NCI-H2171 (cell line): Measurements from ENCODE around the gene JPT2.
A peak's percentile ranks its signal among the peaks of the same experiment; 100 is the strongest.

ENCODE experiments used
- DNase-seq: peaks from one replicate; lab custom pipeline; 2025; lab: John Stamatoyannopoulos, UW

Gene JPT2

DNA sequence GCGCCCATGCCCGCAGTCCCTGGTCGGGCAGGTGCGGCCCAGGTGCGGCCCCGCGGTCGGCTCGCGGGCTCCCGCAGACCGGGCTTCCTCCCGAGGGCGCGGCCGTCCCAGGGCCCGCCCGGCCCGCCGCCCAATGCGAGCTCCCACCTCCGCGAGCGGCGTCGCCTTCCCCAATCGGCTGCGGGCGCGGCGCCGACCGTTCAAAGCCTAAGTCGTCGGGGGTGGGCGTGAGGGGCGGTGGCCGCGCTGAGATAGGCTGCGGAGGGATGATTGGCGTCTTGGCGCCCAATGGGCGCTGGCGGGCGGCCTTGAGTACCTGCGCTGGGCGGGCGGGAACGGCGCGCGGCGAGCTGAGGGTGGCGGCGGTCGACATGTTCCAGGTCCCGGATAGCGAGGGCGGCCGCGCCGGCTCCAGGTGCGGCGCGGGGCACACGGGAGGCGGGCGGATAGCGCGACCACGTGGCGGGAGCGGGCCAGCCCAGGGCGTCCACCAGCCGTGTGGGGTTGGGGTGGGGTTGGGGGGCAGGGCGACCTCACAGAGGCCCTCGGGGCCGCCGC is at the start of gene JPT2:
Gene JPT2, plus strand, starts transcription at position 338 of the 558 bp plus-strand sequence. Its CDS starts 34 bp downstream, at position 372.
- peak; percentile 98 for DNase-seq

- no peak for DNase-seq
Observed at GRCh38 chr16:1630450-1631213, 47.4 kb upstream of the JPT2 start.

GRCh38 chr16:1631230-1631629 is 46.8 kb upstream of the JPT2 start:
- DNase-seq = no peak

DNA sequence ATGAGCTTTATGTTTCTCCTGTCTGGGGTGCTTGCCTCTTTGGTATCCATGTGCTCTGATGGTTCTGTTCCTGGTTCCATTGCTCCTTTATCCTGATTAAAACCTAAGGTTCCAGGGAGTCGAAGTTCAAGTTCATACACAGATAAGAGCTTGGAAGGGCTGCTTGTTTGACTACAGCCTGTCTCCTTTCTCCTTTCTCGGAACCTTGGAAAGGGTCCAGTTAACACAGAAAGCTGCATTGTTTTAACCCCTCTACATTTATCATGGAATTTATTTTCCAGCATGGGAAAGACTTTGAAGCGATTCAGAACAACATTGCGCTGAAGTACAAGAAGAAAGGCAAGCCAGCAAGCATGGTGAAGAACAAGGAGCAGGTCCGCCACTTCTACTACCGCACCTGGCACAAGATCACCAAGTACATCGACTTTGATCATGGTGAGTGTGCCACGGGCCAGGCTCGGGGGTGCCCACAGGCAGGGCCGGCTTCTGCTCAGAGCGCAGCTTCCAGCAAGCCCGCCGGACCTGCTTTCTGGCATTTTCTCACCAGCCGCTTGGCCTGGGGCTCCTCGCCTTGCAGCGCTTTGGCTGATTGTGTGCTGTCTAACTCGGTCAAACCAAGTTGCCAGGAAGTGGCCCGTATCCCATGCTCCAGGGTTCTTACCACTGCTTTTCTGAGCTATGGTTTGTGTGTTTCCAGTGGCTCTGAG is 46.0 kb upstream of the JPT2 start:
- no peak for DNase-seq

- no peak for DNase-seq
Observed at GRCh38 chr16:1632638-1632970, 45.5 kb upstream of the JPT2 start.

DNA sequence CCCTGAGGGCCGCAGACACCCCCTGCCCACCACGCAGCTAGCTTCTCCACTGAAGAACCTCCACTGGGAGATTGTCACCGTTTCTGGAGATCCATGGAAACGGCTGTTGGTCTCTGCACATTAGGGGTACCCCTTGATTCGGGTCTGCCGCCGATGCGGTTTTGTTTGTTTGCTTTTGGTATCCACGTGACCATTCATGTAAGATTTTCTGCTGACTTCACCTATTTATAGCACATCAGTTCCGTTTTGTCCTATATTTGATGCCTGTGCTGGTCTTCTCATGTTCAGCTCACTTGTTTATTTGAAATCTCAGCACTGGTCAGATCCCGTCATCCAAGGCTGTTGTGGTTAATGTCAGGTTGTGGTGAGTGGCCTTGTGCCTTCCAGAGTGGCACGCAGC is 44.8 kb upstream of the JPT2 start:
- DNase-seq = no peak

DNA sequence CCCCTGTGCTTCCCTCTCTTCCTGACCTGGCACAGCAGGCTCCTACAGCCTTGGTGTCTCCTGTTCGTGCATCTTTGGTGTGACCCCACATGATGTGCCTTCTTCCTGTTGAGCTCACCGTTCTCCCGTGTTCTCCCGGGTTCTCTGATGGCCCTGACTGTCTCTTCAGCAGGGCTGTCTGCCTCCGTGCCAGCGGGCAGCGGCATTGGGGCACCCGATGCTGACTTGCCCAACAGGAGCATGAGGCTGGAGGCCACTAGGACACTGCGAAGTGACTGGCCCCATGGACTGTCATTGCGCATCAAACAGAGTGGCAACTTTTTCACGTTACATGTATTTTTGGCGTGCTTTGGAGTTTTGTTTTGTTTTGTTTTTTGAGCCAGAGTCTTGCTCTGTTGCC is 43.5 kb upstream of the JPT2 start:
- no peak for DNase-seq

DNA sequence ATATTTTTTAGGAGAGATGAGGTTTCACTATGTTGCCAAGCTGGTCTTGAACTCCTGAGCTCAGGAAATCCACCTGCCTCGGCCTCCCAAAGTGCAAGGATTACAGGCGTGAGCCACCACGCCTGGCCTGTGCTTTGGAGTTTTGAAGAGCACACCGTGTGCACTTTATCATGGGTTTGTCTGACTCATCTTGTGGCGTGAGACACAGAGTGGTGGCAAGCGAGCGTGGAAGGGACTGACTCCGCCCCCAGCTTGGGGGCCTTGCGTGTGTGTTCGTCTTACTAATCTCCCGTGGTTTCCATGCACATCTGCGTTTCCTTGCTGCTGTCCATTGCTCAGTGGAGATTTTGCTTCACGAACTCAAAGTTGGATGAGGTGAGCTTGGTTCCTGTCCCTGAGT is 43.0 kb upstream of the JPT2 start:
- no peak for DNase-seq

GRCh38 chr16:1637526-1637925 is 40.6 kb upstream of the JPT2 start:
- no peak for DNase-seq

- no peak for DNase-seq
Observed at GRCh38 chr16:1638757-1639156, 39.3 kb upstream of the JPT2 start.

DNA sequence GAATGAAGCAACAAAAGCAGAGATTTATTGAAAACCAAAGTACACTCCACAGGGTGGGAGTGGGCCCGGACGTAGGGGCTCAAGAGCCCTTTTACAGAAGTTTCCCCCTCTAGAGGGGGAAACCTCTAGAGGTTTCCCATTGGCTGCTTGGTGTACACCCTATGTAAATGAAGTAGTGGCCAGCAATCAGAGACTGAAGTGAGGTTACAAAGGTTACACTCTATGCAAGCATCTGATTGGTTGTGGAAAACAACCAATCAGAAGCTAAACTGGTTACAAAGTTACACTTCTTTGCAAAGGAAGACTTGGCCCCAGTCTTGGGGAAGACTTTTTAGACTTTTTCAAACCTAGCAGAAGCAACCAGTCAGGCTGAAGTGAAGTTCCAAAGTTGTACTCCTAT is 38.8 kb upstream of the JPT2 start:
- no peak for DNase-seq

- no peak for DNase-seq
Observed at GRCh38 chr16:1639860-1640259, 38.2 kb upstream of the JPT2 start.

GRCh38 chr16:1640261-1640941 is 37.7 kb upstream of the JPT2 start:
- no peak for DNase-seq

- no peak for DNase-seq
Observed at GRCh38 chr16:1641261-1641660, 36.8 kb upstream of the JPT2 start.

- DNase-seq = no peak
Observed at GRCh38 chr16:1642148-1642547, 35.9 kb upstream of the JPT2 start.

- no peak for DNase-seq
Observed at GRCh38 chr16:1642753-1643152, 35.3 kb upstream of the JPT2 start.

GRCh38 chr16:1643521-1643920 is 34.6 kb upstream of the JPT2 start:
- DNase-seq = no peak

DNA sequence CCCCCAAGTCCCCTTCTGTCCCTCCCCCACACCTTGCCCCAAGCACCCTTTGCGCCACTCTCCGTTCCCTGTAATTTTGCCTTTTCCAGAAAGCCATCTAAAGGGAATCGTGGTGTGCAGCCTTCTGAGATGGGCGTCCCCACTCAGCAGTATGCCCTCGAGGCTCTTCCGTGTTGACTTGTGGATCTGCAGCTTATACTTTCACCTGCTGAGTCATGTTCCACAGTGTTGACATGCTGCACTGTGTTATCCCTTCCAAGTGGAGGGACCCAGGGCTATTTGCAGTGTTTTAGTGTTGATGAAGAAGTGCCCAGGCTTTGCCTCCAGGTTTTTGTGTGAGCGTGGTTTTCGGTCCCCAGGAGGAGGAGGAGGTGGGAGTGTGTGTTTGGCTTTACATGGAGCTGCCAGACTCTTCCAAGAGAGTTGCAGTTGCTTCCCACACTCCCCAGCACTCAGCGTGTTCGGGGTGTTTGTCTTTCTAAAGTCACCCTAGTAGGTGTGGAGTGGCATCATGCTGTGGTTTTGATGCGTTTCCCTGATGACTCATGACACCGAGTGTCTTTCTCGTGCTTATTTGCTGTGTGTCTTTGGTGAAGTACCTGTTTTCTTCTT is 32.1 kb upstream of the JPT2 start:
- DNase-seq = no peak

GRCh38 chr16:1647856-1648255 is 30.2 kb upstream of the JPT2 start:
- DNase-seq = no peak

- no peak for DNase-seq
Observed at GRCh38 chr16:1650131-1650530, 27.9 kb upstream of the JPT2 start.

GRCh38 chr16:1651094-1651973 is 26.7 kb upstream of the JPT2 start:
- no peak for DNase-seq

- no peak for DNase-seq
Observed at GRCh38 chr16:1651974-1652312, 26.1 kb upstream of the JPT2 start.
